Panc1 (cell line): ENCODE results near the gene SLAMF7. TPM values are rescaled to one million over a fixed set of nuclear protein-coding genes. Genes with fewer than 3 reads are reported as not detected.

Experiments
- ATAC-seq: fragments of 200-7000 bp; cut with Tn5 transposase; 2 replicates; pipeline ENCODE4 v1.9.1; 2020; ENCODE audit warnings: mild to moderate bottlenecking, moderate library complexity
- BruUV-seq: library from RNA; stranded (reverse); fragments of 400-500 nt; replicated peaks from 2 replicates; lab custom pipeline; 2021; lab: Mats Ljungman, UMichigan
- CTCF ChIA-PET: fragments of 300-600 bp; sonication (Branson Sonifier 250); formaldehyde crosslinking; loops from one replicate; lab custom pipeline; 2022; ENCODE audit warnings: antibody characterized with exemption; lab: Charles Lee
- POLR2A ChIA-PET: fragments of 300-600 bp; sonication (Branson Sonifier 250); formaldehyde crosslinking; loops from one replicate; lab custom pipeline; 2022; ENCODE audit warnings: antibody characterized with exemption; lab: Charles Lee
- DNase-seq: peaks from one replicate; pipeline ENCODE4 v3.0.0-alpha.2; 2010; ENCODE audit warnings: low read depth, low spot score
- H3K27ac ChIP-seq: 2 replicates; pipeline ENCODE4 v1.5.1; 2011; ENCODE audit warnings: mild to moderate bottlenecking, low read length, inconsistent platforms
- H3K27me3 ChIP-seq: fragments of 200-500 bp; sonication (Bioruptor generic); 2 replicates; pipeline ENCODE4 v1.6.0; 2014; ENCODE audit warnings: low read length, inconsistent platforms; ENCODE audit not compliant: control insufficient read depth, insufficient read depth
- H3K36me3 ChIP-seq: fragments of 200-500 bp; sonication (Bioruptor generic); 2 replicates; pipeline ENCODE4 v1.5.1; 2014; ENCODE audit warnings: inconsistent platforms, mild to moderate bottlenecking, low read length, moderate library complexity; ENCODE audit not compliant: control insufficient read depth, insufficient read depth
- H3K4me1 ChIP-seq: 2 replicates; pipeline ENCODE4 v1.5.1; 2011; ENCODE audit warnings: inconsistent platforms, mild to moderate bottlenecking, low read length, moderate library complexity; ENCODE audit not compliant: control insufficient read depth, insufficient read depth
- H3K4me3 ChIP-seq, 2 experiments: 2 replicates each; pipeline ENCODE4 v1.5.1; 2011 to 2012; ENCODE audit warnings: low read depth in 2 of 2, low read length in 2 of 2, mild to moderate bottlenecking in 2 of 2, inconsistent platforms in 1 of 2, moderate library complexity in 1 of 2
- H3K9me3 ChIP-seq: fragments of 200-500 bp; sonication (Bioruptor generic); 2 replicates; pipeline ENCODE4 v1.5.1; 2014; ENCODE audit warnings: low read depth, mild to moderate bottlenecking, inconsistent platforms, low read length, moderate library complexity; ENCODE audit not compliant: control insufficient read depth, insufficient read depth
- POLR2AphosphoS5 ChIP-seq: IDR thresholded peaks from 2 replicates; pipeline ENCODE4 v1.6.1; 2012; ENCODE audit warnings: mild to moderate bottlenecking, low read depth, low read length, moderate library complexity
- SIN3A ChIP-seq: IDR thresholded peaks from 2 replicates; pipeline ENCODE4 v1.6.1; 2012; ENCODE audit warnings: low read depth, mild to moderate bottlenecking, low read length, moderate library complexity, borderline replicate concordance; ENCODE audit not compliant: insufficient read depth
- TCF7L2 ChIP-seq: IDR thresholded peaks from 2 replicates; pipeline ENCODE4 v1.6.1; 2011; ENCODE audit warnings: mild to moderate bottlenecking, low read depth, low read length, inconsistent platforms
- in situ Hi-C: cut with HindIII; loops from 2 replicates; pipeline ENCODE4 v1.10.0; 2016; ENCODE audit warnings: low sequenced_read_pairs, low pct_unique_long_range_greater_than_20kb
- intact Hi-C: fragments of 100-400 bp; cut with micrococcal nuclease; formaldehyde crosslinking; loops from one replicate; pipeline ENCODE4 v1.10.0; 2022; ENCODE audit not compliant: unreplicated experiment
- total RNA-seq: library from RNA; stranded (reverse); gene quantifications from one replicate; pipeline ENCODE4 v1.2.1, GENCODE V29; 2021; ENCODE audit not compliant: unreplicated experiment
- TF ChIP-seq, protein P1 (sequence below), 2 experiments: IDR thresholded peaks; 2 replicates each; pipeline ENCODE4 v1.6.1; 2011 to 2012; ENCODE audit warnings: low read depth in 2 of 2, control low read depth in 1 of 2, low read length in 1 of 2, mild to moderate bottlenecking in 1 of 2, moderate library complexity in 1 of 2; ENCODE audit not compliant: insufficient read depth in 1 of 2
- TF ChIP-seq, protein P2 (sequence below): fragments of 450-650 bp; IDR thresholded peaks from 2 replicates; pipeline ENCODE4 v1.5.1; 2017; ENCODE audit warnings: mild to moderate bottlenecking

The SLAMF7 gene
- total RNA-seq, 1 experiment from 2014 or later = 0.21 TPM

DNA sequence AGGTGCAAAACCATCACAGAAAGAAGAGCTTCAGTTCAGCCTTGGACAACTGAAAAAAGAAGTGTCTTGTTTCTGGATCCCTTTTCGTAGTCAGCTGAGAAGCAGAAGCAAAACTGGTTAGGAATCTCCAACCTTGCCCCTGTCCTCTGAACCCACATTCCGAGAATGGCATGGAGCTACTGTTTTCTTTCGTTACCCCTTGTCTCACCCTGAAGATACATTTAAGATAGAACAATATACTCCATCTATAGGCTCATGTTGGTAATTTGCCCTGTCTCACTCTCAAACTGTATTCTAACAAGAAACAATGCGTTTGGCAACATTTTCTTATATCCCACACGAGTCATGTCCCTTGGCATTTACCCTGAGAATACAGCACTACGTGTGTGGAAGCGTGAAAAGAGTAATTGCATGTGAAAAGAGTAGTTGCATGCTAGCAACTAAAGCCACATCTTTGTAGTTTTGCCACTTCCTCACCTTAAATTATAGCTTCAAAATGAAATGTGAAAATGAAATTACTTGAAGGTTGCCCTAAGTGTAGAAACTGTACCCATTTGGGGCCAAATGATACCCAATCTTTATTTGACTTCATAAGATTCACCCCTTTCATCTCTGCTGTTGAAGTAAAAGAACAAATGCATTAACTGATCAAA lies 5.3 kb downstream of the SLAMF7 start:
- Histone ChIP-seq H3K36me3 (no peaks in the 10 kb centered on the region), H3K4me1 (no peaks in the 10 kb centered on the region), H3K27ac (no peak overlapping the region), H3K9me3 (no peaks in the 10 kb centered on the region), H3K4me3 (no peak overlapping the region), H3K27me3 (peaks cover 7% of the 10 kb centered on the region)
- BruUV-seq = no TSS peak
- TF ChIP-seq, protein P1, sequence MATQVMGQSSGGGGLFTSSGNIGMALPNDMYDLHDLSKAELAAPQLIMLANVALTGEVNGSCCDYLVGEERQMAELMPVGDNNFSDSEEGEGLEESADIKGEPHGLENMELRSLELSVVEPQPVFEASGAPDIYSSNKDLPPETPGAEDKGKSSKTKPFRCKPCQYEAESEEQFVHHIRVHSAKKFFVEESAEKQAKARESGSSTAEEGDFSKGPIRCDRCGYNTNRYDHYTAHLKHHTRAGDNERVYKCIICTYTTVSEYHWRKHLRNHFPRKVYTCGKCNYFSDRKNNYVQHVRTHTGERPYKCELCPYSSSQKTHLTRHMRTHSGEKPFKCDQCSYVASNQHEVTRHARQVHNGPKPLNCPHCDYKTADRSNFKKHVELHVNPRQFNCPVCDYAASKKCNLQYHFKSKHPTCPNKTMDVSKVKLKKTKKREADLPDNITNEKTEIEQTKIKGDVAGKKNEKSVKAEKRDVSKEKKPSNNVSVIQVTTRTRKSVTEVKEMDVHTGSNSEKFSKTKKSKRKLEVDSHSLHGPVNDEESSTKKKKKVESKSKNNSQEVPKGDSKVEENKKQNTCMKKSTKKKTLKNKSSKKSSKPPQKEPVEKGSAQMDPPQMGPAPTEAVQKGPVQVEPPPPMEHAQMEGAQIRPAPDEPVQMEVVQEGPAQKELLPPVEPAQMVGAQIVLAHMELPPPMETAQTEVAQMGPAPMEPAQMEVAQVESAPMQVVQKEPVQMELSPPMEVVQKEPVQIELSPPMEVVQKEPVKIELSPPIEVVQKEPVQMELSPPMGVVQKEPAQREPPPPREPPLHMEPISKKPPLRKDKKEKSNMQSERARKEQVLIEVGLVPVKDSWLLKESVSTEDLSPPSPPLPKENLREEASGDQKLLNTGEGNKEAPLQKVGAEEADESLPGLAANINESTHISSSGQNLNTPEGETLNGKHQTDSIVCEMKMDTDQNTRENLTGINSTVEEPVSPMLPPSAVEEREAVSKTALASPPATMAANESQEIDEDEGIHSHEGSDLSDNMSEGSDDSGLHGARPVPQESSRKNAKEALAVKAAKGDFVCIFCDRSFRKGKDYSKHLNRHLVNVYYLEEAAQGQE (IDR thresholded peaks at IDR 0.05; ENCODE audit: insufficient read depth in 1 of 2, low read depth in 2 of 2, low read length in 1 of 2) = no peak
- no peak for TF ChIP-seq POLR2AphosphoS5
- no peak for TF ChIP-seq TCF7L2
- TF ChIP-seq SIN3A = no peak
- TF ChIP-seq, protein P2, sequence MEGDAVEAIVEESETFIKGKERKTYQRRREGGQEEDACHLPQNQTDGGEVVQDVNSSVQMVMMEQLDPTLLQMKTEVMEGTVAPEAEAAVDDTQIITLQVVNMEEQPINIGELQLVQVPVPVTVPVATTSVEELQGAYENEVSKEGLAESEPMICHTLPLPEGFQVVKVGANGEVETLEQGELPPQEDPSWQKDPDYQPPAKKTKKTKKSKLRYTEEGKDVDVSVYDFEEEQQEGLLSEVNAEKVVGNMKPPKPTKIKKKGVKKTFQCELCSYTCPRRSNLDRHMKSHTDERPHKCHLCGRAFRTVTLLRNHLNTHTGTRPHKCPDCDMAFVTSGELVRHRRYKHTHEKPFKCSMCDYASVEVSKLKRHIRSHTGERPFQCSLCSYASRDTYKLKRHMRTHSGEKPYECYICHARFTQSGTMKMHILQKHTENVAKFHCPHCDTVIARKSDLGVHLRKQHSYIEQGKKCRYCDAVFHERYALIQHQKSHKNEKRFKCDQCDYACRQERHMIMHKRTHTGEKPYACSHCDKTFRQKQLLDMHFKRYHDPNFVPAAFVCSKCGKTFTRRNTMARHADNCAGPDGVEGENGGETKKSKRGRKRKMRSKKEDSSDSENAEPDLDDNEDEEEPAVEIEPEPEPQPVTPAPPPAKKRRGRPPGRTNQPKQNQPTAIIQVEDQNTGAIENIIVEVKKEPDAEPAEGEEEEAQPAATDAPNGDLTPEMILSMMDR = no peak
- ChIA-PET POLR2A (no interaction called here), CTCF (no interaction called here)
- ATAC-seq (no peak), DNase-seq (no peak)
- intact Hi-C loops = no loop called here
- in situ Hi-C loops = no loop called here

DNA sequence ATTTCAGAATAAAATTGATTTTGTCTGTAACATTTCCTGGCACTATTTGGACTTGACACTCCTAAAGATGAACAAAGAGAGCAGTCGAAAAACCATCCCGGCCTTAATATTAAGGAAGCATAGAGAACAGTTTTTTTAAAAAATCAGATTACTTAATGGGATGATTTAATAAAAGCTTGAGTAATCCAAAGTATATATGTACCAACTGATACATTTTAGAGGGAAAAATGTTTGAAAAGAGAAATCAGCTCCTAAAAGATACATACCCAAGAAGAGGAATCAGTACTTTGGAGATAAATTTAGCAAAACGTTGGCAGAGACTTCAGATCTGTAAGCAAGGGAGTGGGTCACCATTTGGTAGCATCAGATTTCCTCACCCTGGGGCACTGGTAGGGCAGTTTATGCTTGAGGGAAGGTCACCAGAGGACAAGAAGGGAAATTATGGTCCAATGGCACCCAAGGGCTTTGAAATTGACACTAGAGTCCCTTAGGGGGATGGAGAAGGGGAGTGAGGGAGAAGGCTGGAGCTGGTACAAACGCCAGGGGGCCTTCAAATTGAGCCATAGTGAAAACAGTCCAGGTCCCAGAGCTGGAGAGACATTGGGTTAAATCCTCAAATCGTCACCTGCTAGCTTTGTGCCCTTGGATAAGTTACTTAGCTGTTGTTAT lies 5.9 kb downstream of the SLAMF7 start:
- H3K27ac ChIP-seq = no peak overlapping the region
- no peaks in the 10 kb centered on the region for H3K9me3 ChIP-seq
- ATAC-seq (no peak), DNase-seq (no peak)
- POLR2A ChIA-PET = no interaction called here
- BruUV-seq = no TSS peak
- in situ Hi-C loops (no loop called here), intact Hi-C loops (no loop called here)
- H3K4me1 ChIP-seq = no peaks in the 10 kb centered on the region
- no peak overlapping the region for H3K4me3 ChIP-seq
- TF ChIP-seq, protein P1 (IDR thresholded peaks at IDR 0.05; ENCODE audit: insufficient read depth in 1 of 2, low read depth in 2 of 2, low read length in 1 of 2) = no peak
- TF ChIP-seq SIN3A (no peak), TCF7L2 (no peak), POLR2AphosphoS5 (no peak)
- TF ChIP-seq, protein P2 = no peak
- no peaks in the 10 kb centered on the region for H3K36me3 ChIP-seq
- peaks cover 9% of the 10 kb centered on the region for H3K27me3 ChIP-seq
- CTCF ChIA-PET = no interaction called here
